ENCODE results near the gene CALML3.

- TF ChIP-seq CTCF (IDR thresholded peaks at IDR 0.05) (no peak), POLR2A (IDR thresholded peaks at IDR 0.05) (no peak)
These were observed 46.6 kb upstream of the CALML3 start for GRCh38 chr10:5477948-5478693.
